Activated CD8-positive, alpha-beta memory T cell treated with anti-CD3 and anti-CD28 coated beads, Interleukin-2, amount 50 U/mL, for 1 hour (primary cell): ENCODE data around the gene PDE3A.
"Not testable (repeated sequence)": the region's sequence is repeated elsewhere in the genome, so short reads cannot be mapped to it uniquely, and the experiment has no call there.

Source experiments
- DNase-seq: peaks from one replicate; pipeline ENCODE4 v3.0.0-alpha.2; 2020; ENCODE audit errors: extremely low read depth

Gene PDE3A

DNA sequence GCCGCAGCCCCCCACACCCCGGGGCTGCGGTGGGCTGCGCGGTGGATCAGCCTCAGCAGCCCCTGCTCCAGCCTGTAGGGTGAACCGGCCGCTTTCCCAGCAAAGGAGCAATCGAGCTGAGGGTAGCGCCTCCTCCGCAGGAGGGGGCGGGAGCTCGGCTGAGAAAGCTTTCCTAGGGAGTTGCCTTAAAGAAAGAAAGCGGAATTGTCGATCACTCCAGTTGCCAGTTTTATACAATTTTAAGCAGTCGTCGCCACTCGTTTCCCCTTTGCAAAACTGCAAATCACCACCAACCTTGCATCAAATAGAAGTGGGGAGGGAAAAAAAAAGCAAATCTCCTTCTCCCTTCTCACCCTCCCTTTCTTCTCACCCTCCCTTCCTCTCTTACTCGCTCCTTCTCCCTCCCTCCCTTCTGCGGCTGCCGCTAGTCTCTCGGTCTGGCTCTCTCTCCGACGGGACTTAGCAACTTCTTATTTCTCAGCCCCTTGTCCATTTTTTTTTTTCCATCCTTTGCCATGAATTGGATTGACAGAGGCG, at the start of gene PDE3A:
PDE3A (plus strand) TSS at position 424 of the 537 bp plus-strand sequence. CDS start 748 bp downstream, outside the sequence.
- DNase-seq = no peak

DNA sequence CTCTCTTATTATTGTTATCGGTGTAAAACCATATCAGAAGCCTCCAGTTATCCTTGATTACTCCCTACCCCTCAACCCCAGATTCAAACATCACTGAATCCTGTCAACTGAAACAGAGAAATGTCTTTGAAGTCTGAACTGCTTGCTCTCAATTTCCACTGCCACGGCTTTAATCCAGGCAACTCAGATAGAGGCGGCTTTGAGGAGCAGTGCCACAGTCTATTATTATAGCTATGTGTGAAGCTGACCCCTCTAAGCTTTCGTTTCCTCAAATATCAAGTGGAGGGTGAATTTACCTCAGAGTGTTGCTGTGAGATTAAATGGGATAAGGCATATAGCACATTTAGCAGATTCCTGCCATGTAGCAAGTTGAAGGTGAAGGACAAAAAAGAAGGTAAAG, 49.0 kb upstream of the PDE3A start:
- no peak for DNase-seq

GRCh38 chr12:20320552-20320951, 47.8 kb upstream of the PDE3A start:
- DNase-seq = no peak

- not testable (repeated sequence) for DNase-seq
Observed at GRCh38 chr12:20330826-20331505, 37.4 kb upstream of the PDE3A start.

GRCh38 chr12:20339060-20339459, 29.3 kb upstream of the PDE3A start:
- no peak for DNase-seq

GRCh38 chr12:20342111-20342510, 26.2 kb upstream of the PDE3A start:
- no peak for DNase-seq

GRCh38 chr12:20345866-20346265, 22.5 kb upstream of the PDE3A start:
- no peak for DNase-seq

GRCh38 chr12:20350026-20350425, 18.3 kb upstream of the PDE3A start:
- DNase-seq = no peak

DNA sequence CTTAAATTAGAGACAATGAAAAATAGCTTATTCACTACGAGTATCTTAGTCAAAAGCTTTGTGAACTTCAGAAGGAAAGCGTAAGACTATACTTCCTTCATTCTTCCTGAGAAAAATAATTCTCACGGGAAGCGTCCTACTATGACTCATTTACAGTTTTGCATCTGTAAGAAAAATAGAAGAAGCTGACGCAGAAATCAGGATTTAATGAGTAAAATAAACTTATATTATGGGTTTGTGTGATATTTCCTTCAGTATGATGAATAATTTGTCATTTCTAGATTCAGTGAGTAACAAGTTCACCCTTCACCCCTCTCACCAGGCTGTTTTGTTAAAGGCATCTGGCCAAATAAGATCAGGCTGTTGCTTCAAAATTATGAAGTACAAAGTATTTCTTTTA, 17.8 kb upstream of the PDE3A start:
- no peak for DNase-seq

- DNase-seq = no peak
Observed at GRCh38 chr12:20351406-20351805, 16.9 kb upstream of the PDE3A start.

- DNase-seq = no peak
Observed at GRCh38 chr12:20356048-20356447, 12.3 kb upstream of the PDE3A start.

- DNase-seq = no peak
Observed at GRCh38 chr12:20360407-20360806, 7.9 kb upstream of the PDE3A start.

DNA sequence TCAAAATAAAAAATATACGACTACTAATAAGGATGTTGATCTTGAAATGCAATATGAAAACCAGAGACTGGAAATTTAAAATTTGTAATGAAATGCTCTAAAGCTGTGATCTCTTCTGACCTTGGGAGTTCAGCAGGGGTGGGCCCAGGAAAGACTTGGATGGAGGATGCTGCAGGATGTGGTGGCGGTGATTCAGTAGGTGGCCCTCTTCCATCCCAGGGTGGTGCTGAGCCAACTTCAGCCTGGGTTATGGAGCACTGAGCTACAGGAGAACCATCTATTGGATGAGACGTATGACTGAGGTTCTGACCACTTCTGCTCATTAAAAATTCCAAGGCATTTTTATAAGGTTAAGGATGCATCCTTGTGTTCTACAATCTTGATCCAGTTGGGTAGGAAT, 6.9 kb upstream of the PDE3A start:
- DNase-seq = no peak

GRCh38 chr12:20364501-20364900, 3.8 kb upstream of the PDE3A start:
- DNase-seq = no peak

DNA sequence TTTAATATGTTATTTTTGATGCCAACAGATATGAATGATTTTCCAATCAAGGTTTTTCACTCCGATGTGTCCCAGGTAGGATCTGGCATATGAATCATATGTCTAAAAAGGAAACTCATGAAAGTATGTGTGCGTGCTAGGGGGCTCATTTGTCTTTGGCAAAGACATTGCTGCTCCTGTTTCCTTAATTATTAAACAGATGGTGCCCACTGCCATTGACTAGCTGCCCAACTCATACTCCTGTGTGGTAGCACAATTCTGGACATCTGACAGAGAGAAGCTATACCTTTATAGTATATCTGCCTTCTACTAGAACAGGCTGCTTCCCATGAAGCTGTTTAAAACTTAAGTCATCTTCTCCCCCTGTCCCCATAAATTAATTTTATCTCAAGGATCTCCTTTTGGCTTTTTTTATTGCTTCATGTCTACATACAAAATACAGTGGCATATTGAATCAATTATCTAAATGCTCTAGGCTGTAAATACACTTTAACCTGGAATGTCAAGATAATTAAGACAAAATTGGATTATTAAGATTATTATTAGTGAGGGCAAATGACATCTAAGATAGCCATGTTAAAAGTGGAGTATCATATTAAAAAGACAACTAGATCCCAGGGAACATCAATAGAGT, 1.4 kb upstream of the PDE3A start:
- DNase-seq = no peak

DNA sequence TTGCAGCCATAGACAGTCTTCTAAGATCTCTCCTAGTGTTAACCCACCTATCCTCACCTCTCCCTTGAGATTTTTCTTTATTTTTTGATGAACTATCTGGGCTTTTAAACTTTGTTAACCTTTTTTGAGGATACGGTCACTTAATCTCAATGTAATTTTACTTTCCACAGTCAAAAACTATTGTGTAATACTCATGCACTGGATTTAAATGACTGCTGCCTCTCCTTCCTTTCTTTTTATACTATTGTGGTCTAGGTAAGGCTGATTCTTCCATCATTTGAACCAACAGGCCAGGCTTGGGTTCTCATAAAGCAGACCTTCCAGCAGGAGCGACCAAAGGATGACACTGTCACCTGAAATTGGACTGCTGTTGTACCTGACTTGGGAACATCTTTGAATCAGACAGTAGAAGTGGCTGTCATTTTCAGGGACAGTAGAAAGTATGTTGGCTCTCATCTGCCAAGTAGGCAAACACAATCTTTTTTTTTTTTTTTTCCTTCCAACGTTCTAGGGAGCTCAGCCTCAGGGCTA, 689 bp upstream of the PDE3A start:
- DNase-seq = no peak

DNA sequence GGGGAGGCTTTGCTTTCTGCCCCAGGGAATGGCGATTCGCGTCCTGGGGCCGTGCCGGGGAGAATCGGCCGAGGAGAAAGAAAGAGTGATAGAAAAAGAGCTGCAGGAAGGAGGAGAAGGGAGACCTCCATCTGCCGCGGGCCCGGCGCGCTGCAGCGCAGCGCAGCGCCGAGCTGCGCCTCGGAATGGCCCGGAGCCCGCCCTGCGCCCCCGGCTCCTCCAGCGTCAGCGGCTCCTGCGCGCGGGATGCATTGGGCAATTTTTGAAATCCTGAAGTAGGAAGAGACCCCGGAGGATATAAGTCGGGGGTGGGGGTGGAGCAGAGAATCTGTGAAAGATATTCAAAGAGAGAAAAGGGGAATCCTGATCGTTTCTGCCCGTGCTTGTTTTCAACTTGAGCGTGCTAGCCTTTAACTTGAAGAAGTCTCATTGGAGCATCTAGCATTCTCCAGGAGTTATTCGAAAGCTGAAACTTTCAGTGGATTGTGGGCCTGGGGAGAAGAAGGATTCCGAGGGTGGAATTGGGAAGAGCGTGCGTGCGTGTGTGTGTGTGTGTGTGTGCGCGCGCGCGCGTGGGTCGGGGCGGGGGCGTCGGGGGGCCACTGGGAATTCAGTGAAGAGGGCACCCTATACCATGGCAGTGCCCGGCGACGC, 441 bp downstream of the PDE3A start:
- no peak for DNase-seq

DNA sequence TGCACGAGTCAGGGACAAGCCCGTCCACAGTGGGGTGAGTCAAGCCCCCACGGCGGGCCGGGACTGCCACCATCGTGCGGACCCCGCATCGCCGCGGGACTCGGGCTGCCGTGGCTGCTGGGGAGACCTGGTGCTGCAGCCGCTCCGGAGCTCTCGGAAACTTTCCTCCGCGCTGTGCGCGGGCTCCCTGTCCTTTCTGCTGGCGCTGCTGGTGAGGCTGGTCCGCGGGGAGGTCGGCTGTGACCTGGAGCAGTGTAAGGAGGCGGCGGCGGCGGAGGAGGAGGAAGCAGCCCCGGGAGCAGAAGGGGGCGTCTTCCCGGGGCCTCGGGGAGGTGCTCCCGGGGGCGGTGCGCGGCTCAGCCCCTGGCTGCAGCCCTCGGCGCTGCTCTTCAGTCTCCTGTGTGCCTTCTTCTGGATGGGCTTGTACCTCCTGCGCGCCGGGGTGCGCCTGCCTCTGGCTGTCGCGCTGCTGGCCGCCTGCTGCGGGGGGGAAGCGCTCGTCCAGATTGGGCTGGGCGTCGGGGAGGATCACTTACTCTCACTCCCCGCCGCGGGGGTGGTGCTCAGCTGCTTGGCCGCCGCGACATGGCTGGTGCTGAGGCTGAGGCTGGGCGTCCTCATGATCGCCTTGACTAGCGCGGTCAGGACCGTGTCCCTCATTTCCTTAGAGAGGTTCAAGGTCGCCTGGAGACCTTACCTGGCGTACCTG, 1.1 kb downstream of the PDE3A start:
- DNase-seq = no peak

GRCh38 chr12:20370014-20370386, 1.7 kb downstream of the PDE3A start:
- DNase-seq = no peak

DNA sequence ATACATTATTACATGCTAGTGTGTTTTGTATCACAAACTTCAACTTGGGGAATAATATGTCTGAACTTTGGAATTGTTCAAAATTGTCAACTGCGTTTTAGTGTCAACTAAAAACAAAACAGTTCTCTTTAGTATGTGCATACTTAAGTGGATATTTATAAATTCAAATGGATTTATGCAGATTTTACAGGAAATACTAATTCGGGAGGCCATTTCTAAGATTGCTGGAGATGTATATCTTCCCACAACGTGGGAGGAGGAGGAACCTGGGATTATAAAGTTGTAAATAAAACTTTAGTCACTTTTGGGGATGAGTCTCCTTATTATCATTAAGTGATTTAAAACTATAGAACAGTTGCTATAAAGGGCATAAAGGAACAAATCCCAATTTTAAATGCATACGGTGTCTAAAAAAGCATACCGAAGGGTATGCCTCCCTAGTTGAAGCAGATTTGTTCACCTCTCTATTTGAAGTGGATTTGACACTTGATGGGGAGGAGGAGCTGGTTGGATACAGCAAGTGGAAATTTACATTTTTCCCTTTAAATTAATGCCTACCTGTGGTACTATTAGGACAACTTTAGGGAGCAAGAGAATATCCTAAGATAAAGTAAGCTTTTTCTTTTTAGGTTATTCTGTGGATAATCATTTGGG, 2.7 kb downstream of the PDE3A start:
- no peak for DNase-seq

DNA sequence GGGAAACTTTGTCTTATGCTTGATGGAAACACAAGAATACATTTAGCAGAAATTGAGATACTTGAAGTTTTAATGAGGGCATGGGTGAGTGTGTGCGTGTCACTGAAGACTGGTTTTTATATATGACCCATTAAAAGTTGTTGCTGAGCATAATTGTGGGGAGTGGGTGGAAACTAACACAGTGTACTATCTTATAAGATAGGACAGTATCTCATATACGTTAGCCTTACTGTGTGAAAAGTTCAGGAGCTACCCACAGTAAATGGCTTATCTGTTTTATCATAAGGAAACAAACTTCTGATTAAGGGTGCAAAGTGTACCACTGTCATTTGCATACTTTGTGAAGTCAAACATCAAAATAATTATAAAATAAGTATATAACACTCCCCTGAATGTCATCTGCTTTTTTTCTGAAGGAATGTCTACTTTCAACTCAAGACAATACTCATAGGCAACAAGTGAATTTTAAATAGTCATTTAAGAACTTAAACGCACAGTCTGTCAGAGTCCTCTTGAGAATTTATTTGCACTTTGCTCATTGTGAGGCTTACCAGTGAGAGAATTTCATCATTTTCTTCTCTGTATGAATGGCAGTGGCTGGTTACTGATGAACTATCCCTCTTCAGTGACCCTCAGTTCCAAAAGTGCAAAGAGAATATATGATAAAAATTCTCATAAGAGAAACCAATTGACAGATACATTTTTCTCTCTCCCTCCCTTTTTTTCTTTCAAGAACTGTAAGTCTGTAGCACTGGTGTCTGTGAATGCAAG, 4.2 kb downstream of the PDE3A start:
- DNase-seq = no peak
